Central memory CD8-positive, alpha-beta T cell (primary cell): ENCODE measurements around the gene COL7A1.

Experiments
- ATAC-seq: fragments of 150-1000 bp; cut with Tn5 transposase; replicated peaks from 2 replicates; pipeline ENCODE4 v1.10.0; 2022; ENCODE audit warnings: mild to moderate bottlenecking, moderate FRiP score, moderate number of reproducible peaks; ENCODE audit not compliant: poor library complexity, severe bottlenecking; ENCODE audit errors: extremely low read depth
- DNase-seq, 2 donors: peaks; one replicate each; pipeline ENCODE4 v3.0.0; 2021; ENCODE audit warnings: low spot score in 2 of 2
- H3K27ac Mint-ChIP-seq: one replicate; pipeline ENCODE4 v1.8.0; 2022; ENCODE audit warnings: low read depth, mild to moderate bottlenecking, moderate library complexity, mixed read lengths
- H3K27me3 Mint-ChIP-seq: one replicate; pipeline ENCODE4 v1.8.0; 2022; ENCODE audit warnings: mixed read lengths
- H3K36me3 Mint-ChIP-seq: one replicate; pipeline ENCODE4 v1.8.0; 2022; ENCODE audit warnings: mild to moderate bottlenecking, moderate library complexity, mixed read lengths; ENCODE audit not compliant: insufficient read depth
- H3K4me1 Mint-ChIP-seq: one replicate; pipeline ENCODE4 v1.8.0; 2022; ENCODE audit warnings: mixed read lengths
- H3K4me3 Mint-ChIP-seq: one replicate; pipeline ENCODE4 v1.8.0; 2022; ENCODE audit warnings: mild to moderate bottlenecking, moderate library complexity, mixed read lengths
- H3K9me3 Mint-ChIP-seq: one replicate; pipeline ENCODE4 v1.8.0; 2022; ENCODE audit warnings: mixed read lengths

COL7A1 gene

GRCh38 chr3:48609088-48610005 lies 14.2 kb upstream of the COL7A1 start, which contains the start of gene UQCRC1:
Gene UQCRC1 (minus strand): TSS chr3:48609646. CDS start chr3:48609620, 26 bp downstream.
- Mint-ChIP-seq H3K9me3 (no peaks in the 10 kb centered on the region), H3K4me3 (peak within 1 kb of the TSS; percentile 99), H3K36me3 (peaks cover 22% of the 10 kb centered on the region), H3K4me1 (peaks cover 13% of the 10 kb centered on the region), H3K27ac (peak within 1 kb of the TSS; percentile 97), H3K27me3 (no peaks in the 10 kb centered on the region)
- DNase-seq (peak; percentile 84 to 88), ATAC-seq (peak; percentile 99)

GRCh38 chr3:48607519-48607918 lies 12.4 kb upstream of the COL7A1 start:
- no peaks in the 10 kb centered on the region for H3K27me3 Mint-ChIP-seq
- peaks cover 38% of the 10 kb centered on the region for H3K36me3 Mint-ChIP-seq
- no peak overlapping the region for H3K27ac Mint-ChIP-seq
- no peak for DNase-seq
- H3K4me1 Mint-ChIP-seq, result peaks cover 20% of the 10 kb centered on the region
- no peak overlapping the region for H3K4me3 Mint-ChIP-seq
- no peak for ATAC-seq
- no peaks in the 10 kb centered on the region for H3K9me3 Mint-ChIP-seq

DNA sequence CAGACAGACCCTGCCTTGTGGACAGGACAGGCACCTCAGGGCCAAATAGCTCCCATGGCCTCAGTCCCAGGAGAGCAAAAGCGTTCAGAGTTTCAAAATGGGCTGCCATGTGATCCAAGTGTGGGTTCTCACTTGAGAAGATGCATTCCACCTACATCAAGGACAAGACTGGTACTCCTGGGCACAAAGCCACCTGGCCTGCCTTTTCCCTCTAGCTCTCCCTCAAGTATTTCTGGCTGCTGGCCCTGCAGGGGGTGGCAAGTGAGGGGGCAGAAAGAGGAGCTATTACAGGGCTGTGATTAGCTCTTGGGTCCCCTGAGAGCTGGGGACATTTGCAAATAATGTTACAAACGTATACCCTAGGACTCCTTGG lies 6.5 kb upstream of the COL7A1 start:
- no peak for DNase-seq
- ATAC-seq, result no peak
- H3K36me3 Mint-ChIP-seq, result peaks cover 49% of the 10 kb centered on the region
- H3K4me3 Mint-ChIP-seq, result no peak overlapping the region
- H3K27me3 Mint-ChIP-seq, result no peaks in the 10 kb centered on the region
- no peaks in the 10 kb centered on the region for H3K9me3 Mint-ChIP-seq
- H3K4me1 Mint-ChIP-seq, result peaks cover 7% of the 10 kb centered on the region
- no peak overlapping the region for H3K27ac Mint-ChIP-seq

GRCh38 chr3:48600711-48601621 lies 5.8 kb upstream of the COL7A1 start:
- no peaks in the 10 kb centered on the region for H3K27me3 Mint-ChIP-seq
- no peak overlapping the region for H3K27ac Mint-ChIP-seq
- no peak overlapping the region for H3K4me3 Mint-ChIP-seq
- ATAC-seq (no peak), DNase-seq (no peak)
- peaks cover 7% of the 10 kb centered on the region for H3K4me1 Mint-ChIP-seq
- peaks cover 44% of the 10 kb centered on the region for H3K36me3 Mint-ChIP-seq
- H3K9me3 Mint-ChIP-seq, result no peaks in the 10 kb centered on the region

- DNase-seq (no peak), ATAC-seq (no peak)
- Mint-ChIP-seq H3K36me3 (peaks cover 42% of the 10 kb centered on the region), H3K4me1 (peaks cover 7% of the 10 kb centered on the region), H3K27ac (peak overlapping the region; percentile 29), H3K9me3 (no peaks in the 10 kb centered on the region), H3K27me3 (peaks cover 1% of the 10 kb centered on the region), H3K4me3 (no peak overlapping the region)
Measured at GRCh38 chr3:48599509-48600285, 4.6 kb upstream of the COL7A1 start.

DNA sequence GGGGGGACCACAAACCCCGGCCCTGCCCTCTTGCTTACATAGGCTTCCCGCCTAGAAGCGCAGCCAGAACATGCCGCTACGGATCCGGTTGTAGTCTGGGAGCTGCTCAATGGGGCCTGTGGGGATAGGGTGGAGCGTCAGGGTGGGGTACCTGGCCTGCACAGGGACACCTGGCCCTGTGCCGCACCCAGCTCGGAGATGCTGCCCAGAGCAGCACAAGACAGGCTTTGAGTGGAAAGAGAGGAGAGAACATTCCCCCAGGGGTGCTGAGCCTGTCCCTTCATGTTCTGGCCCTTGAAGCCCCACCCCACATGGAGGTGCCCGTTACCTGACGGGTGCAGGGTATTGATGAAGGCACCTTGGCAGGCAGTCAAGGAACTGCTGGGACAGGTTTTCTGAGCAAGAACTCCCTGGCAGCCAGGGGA lies 4.0 kb upstream of the COL7A1 start:
- Mint-ChIP-seq H3K36me3 (peaks cover 37% of the 10 kb centered on the region), H3K4me3 (no peak overlapping the region), H3K27me3 (peaks cover 8% of the 10 kb centered on the region), H3K9me3 (no peaks in the 10 kb centered on the region), H3K27ac (peak overlapping the region; percentile 29), H3K4me1 (peaks cover 11% of the 10 kb centered on the region)
- ATAC-seq, result no peak
- DNase-seq, result no peak

DNA sequence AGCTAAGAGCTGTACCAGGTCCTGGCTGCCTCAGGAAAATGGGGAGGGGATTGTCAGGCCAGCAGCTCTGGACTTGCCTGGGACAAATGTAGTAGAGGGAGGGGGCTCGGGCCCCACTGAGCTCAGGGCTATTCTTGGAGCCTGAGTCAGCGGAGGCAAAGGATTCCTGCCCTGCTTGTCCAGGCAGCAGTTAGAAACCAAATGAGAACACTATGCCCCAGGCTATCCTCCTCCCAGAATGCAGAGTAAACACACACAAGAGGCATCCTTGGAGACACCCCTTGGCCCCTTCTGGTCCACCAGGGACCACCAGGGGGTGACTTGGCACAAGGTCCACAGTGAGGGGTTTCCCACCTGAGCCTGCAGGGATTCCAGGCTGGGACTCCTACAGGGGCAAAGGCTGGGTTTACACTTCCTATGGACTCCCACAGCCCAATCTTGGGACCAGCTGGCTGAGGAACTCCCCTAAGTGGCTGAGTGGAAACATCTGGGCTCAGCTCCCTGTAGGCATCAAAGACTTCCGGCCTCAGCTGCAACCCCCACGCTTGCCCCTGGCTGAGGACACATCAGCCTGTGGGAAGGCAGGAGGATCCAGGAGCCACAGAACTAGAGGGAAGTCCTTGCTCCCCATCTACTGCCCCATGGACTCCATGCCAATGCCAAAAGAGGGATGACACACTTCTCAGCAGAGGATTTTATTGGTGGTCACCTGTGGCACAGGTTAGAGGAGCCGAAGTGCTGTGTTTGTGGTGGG lies 3.4 kb upstream of the COL7A1 start:
- Mint-ChIP-seq H3K4me3 (no peak overlapping the region), H3K4me1 (peaks cover 11% of the 10 kb centered on the region), H3K36me3 (peaks cover 31% of the 10 kb centered on the region), H3K27ac (peak overlapping the region; percentile 29), H3K27me3 (peaks cover 13% of the 10 kb centered on the region), H3K9me3 (no peaks in the 10 kb centered on the region)
- ATAC-seq, result no peak
- DNase-seq, result no peak

DNA sequence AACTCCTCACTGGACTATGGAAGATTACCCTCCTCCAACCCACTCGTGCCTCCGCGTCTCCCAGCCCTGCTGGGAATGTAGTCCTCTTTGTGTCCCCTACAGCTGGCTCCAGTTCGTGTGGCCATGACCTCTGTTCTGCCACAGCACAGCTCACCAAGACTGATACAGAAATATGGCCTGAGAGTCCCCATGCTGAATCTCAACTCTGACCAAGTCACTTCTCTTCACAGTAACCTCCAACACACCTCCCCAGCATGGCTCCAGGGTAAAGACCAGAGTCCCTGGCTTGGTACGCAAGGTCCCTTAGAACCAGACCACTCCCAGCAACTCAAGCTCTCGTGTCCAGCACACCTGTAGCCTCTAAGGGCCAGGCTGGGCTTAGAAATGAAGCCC lies 2.3 kb upstream of the COL7A1 start:
- H3K4me3 Mint-ChIP-seq, result no peak overlapping the region
- DNase-seq (no peak), ATAC-seq (no peak)
- no peaks in the 10 kb centered on the region for H3K9me3 Mint-ChIP-seq
- peaks cover 4% of the 10 kb centered on the region for H3K4me1 Mint-ChIP-seq
- peaks cover 23% of the 10 kb centered on the region for H3K36me3 Mint-ChIP-seq
- H3K27ac Mint-ChIP-seq, result no peak overlapping the region
- peaks cover 24% of the 10 kb centered on the region for H3K27me3 Mint-ChIP-seq

GRCh38 chr3:48596676-48597407 lies 1.7 kb upstream of the COL7A1 start:
- Mint-ChIP-seq H3K36me3 (peaks cover 19% of the 10 kb centered on the region), H3K27ac (peak overlapping the region; percentile 7), H3K9me3 (no peaks in the 10 kb centered on the region), H3K4me3 (no peak overlapping the region), H3K27me3 (peaks cover 25% of the 10 kb centered on the region), H3K4me1 (peaks cover 4% of the 10 kb centered on the region)
- no peak for ATAC-seq
- no peak for DNase-seq

GRCh38 chr3:48596157-48596556 lies 1.0 kb upstream of the COL7A1 start:
- H3K27ac Mint-ChIP-seq, result peak overlapping the region; percentile 7
- H3K36me3 Mint-ChIP-seq, result peaks cover 15% of the 10 kb centered on the region
- H3K4me1 Mint-ChIP-seq, result peaks cover 4% of the 10 kb centered on the region
- peaks cover 28% of the 10 kb centered on the region for H3K27me3 Mint-ChIP-seq
- ATAC-seq (no peak), DNase-seq (no peak)
- no peak overlapping the region for H3K4me3 Mint-ChIP-seq
- no peaks in the 10 kb centered on the region for H3K9me3 Mint-ChIP-seq

- Mint-ChIP-seq H3K27me3 (peaks cover 34% of the 10 kb centered on the region), H3K4me1 (peaks cover 4% of the 10 kb centered on the region), H3K4me3 (no peak overlapping the region), H3K9me3 (no peaks in the 10 kb centered on the region), H3K27ac (peak overlapping the region; percentile 7), H3K36me3 (peaks cover 11% of the 10 kb centered on the region)
- DNase-seq, result no peak
- no peak for ATAC-seq
Measured at GRCh38 chr3:48595526-48596121, 495 bp upstream of the COL7A1 start.
